ENCODE data around the gene SSB. TPM values are rescaled to one million over a fixed set of nuclear protein-coding genes. Genes with fewer than 3 reads are reported as not detected.
"Not testable (repeated sequence)": the region's sequence is repeated elsewhere in the genome, so short reads cannot be mapped to it uniquely, and the experiment has no call there.

Gene SSB
- total RNA-seq, 1 experiment from 2014 or later = 160 TPM

DNA sequence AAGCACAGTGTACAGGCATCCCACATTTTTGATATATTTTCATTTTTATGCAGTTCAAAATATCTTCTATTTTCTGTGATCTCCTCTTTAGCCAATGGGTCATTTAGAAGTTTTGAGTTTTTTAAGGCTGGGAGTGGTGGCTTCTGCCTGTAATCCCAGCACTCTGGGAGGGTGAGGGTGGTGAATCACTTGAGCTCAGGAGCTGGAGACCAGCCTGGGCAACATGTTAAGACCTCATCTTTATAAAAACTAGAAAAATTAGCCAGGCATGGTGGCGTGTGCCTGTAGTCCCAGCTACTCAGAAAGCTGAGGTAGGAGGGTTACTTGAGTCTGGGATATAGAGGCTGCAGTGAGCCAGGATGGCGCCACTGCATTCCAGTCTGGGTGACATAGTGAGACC, 46.3 kb downstream of the SSB start:
- no peak overlapping the region for H3K9ac ChIP-seq (ENCODE audit: low read length)
- no peak overlapping the region for H2AFZ ChIP-seq (ENCODE audit: low read length)
- H3K4me1 ChIP-seq (ENCODE audit: low read length) = peaks cover 6% of the 10 kb centered on the region
- H3K9me3 ChIP-seq (ENCODE audit: low read length) = no peaks in the 10 kb centered on the region
- no peak overlapping the region for H3K4me3 ChIP-seq (ENCODE audit: low read length)
- H3K79me2 ChIP-seq (ENCODE audit: low read length) = peaks cover 83% of the 10 kb centered on the region
- DNase-seq = peak; percentile 31
- no peaks in the 10 kb centered on the region for H4K20me1 ChIP-seq (ENCODE audit: insufficient read depth, low read depth, low read length)
- H3K27ac ChIP-seq (ENCODE audit: low read length) = no peak overlapping the region
- H3K27me3 ChIP-seq (ENCODE audit: low read length) = no peaks in the 10 kb centered on the region
- H3K9me2 ChIP-seq (replicated peaks; ENCODE audit: insufficient read depth, low read length) = no peaks in the 10 kb centered on the region
- H3K4me2 ChIP-seq (ENCODE audit: low read depth, low read length, poor library complexity, severe bottlenecking) = no peak overlapping the region
- H3K36me3 ChIP-seq (ENCODE audit: insufficient read depth, low read length) = 0 out of 2 replicates have a peak, but pooled peaks cover 3% of the 10 kb centered on the region

- H3K36me3 ChIP-seq (ENCODE audit: insufficient read depth, low read length); H3K4me2 ChIP-seq (ENCODE audit: low read depth, low read length, poor library complexity, severe bottlenecking); H3K9me3 ChIP-seq (ENCODE audit: low read length); H3K4me1 ChIP-seq (ENCODE audit: low read length); H3K9me2 ChIP-seq (replicated peaks; ENCODE audit: insufficient read depth, low read length); H4K20me1 ChIP-seq (ENCODE audit: insufficient read depth, low read depth, low read length); H3K27ac ChIP-seq (ENCODE audit: low read length); H3K27me3 ChIP-seq (ENCODE audit: low read length); H3K9ac ChIP-seq (ENCODE audit: low read length); H3K4me3 ChIP-seq (ENCODE audit: low read length); H2AFZ ChIP-seq (ENCODE audit: low read length): not testable (repeated sequence)
- H3K79me2 ChIP-seq (ENCODE audit: low read length) = peaks cover 87% of the 10 kb centered on the region
- peak; percentile 15 for DNase-seq
Measured at GRCh38 chr2:169848959-169849693, 50.5 kb downstream of the SSB start.

DNA sequence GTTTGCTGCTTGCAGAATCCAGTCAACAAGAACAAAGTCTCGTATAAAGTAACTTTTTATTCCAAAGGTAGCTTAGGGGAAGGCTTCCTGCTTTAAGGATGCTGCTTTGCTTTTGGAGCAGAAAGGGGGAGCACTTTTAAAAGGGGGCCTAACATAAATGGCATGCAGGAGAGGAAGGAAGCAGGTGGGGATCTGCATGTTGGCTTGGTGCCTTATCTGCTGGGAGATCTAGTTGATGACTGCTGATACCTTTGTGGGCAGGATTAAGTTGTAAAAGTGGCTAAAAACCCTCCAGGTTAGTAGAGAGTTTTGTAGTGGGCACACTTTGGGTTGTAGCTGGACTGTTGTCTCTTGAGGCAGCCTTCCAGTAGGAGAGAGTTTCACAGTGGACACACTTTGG, 51.0 kb downstream of the SSB start:
- Histone ChIP-seq H3K79me2 (ENCODE audit: low read length) (peaks cover 87% of the 10 kb centered on the region), H3K27ac (ENCODE audit: low read length) (no peak overlapping the region), H3K4me1 (ENCODE audit: low read length) (peaks cover 6% of the 10 kb centered on the region)

DNA sequence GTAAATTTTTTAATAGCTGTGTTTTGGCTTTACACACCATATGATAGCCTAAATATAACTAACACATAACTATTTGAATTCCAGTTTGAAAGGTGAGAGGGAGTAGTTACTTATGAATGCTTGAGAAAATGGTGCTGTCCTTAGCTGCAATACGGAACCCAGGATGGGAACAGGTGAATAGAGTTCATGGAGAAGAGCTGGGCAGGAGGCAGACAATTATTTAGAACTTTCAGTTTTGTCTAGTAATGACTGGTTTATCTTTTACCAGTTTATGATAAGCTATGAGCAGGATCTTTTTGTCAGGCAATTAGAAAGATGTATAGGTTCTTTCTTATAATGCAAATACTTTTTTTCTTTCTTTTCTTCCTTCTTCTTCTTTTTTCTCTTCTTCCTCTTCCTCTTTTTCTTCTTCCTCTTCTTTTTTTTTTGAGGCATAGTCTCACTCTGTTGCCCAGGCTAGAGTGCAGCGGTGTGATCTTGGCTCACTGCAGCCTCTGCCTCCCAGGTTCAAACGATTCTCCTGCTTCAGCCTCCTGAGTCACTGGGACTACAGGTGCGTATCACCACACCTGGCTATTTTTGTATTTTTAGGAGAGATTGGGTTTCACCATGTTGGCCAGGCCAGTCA, 54.5 kb downstream of the SSB start:
- H3K27ac ChIP-seq (ENCODE audit: low read length) = no peak overlapping the region
- H3K4me2 ChIP-seq (ENCODE audit: low read depth, low read length, poor library complexity, severe bottlenecking) = no peak overlapping the region
- H3K9ac ChIP-seq (ENCODE audit: low read length) = no peak overlapping the region

More for the DNA sequence above, 51.0 kb downstream of the SSB start:
- Histone ChIP-seq H3K4me2 (ENCODE audit: low read depth, low read length, poor library complexity, severe bottlenecking) (no peak overlapping the region), H2AFZ (ENCODE audit: low read length) (no peak overlapping the region), H3K36me3 (ENCODE audit: insufficient read depth, low read length) (peaks cover 3% of the 10 kb centered on the region; the same call in 1 of the 2 replicates), H3K27me3 (ENCODE audit: low read length) (no peaks in the 10 kb centered on the region), H3K4me3 (ENCODE audit: low read length) (no peak overlapping the region), H3K9me3 (ENCODE audit: low read length) (no peaks in the 10 kb centered on the region), H3K9ac (ENCODE audit: low read length) (no peak overlapping the region), H3K9me2 (replicated peaks; ENCODE audit: insufficient read depth, low read length) (no peaks in the 10 kb centered on the region), H4K20me1 (ENCODE audit: insufficient read depth, low read depth, low read length) (no peaks in the 10 kb centered on the region)
- DNase-seq = peak; percentile 40

DNA sequence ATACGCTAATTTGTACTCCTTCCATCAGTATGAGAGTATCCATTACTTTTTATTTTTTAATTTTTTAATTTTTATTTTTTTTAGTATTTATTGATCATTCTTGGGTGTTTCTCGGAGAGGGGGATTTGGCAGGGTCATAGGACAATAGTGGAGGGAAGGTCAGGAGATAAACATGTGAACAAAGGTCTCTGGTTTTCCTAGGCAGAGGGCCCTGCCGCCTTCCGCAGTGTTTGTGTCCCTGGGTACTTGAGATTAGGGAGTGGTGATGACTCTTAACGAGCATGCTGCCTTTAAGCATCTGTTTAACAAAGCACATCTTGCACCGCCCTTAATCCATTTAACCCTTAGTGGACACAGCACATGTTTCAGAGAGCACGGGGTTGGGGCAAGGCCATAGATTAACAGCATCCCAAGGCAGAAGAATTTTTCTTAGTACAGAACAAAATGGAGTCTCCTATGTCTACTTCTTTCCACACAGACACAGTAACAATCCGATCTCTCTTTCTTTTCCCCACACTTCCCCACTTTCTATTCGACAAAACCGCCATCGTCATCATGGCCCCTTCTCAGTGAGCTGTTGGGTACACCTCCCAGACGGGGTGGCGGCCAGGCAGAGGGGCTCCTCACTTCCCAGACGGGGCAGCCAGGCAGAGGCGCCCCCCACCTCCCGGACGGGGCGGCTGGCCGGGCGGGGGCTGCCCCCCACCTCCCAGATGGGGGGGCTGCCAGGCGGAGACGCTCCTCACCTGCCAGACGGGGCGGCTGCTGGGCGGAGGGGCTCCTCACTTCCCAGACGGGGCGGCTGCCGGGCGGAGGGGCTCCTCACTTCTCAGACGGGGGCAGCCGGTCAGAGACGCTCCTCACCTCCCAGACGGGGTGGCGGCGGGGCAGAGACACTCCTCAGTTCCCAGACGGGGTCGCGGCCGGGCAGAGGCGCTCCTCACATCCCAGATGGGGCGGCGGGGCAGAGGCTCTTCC, 56.9 kb downstream of the SSB start:
- DNase-seq; H3K4me3 ChIP-seq (ENCODE audit: low read length); H4K20me1 ChIP-seq (ENCODE audit: insufficient read depth, low read depth, low read length); H3K36me3 ChIP-seq (ENCODE audit: insufficient read depth, low read length); H3K9ac ChIP-seq (ENCODE audit: low read length); H3K9me3 ChIP-seq (ENCODE audit: low read length); H3K27me3 ChIP-seq (ENCODE audit: low read length); H3K4me2 ChIP-seq (ENCODE audit: low read depth, low read length, poor library complexity, severe bottlenecking); H3K27ac ChIP-seq (ENCODE audit: low read length); H2AFZ ChIP-seq (ENCODE audit: low read length); H3K4me1 ChIP-seq (ENCODE audit: low read length); H3K9me2 ChIP-seq (replicated peaks; ENCODE audit: insufficient read depth, low read length): not testable (repeated sequence)
- peaks cover 64% of the 10 kb centered on the region for H3K79me2 ChIP-seq (ENCODE audit: low read length)

More for the DNA sequence above, 54.5 kb downstream of the SSB start:
- no peak overlapping the region for H3K4me3 ChIP-seq (ENCODE audit: low read length)
- no peaks in the 10 kb centered on the region for H3K27me3 ChIP-seq (ENCODE audit: low read length)
- DNase-seq = peak; percentile 32
- H4K20me1 ChIP-seq (ENCODE audit: insufficient read depth, low read depth, low read length) = no peaks in the 10 kb centered on the region
- H3K9me3 ChIP-seq (ENCODE audit: low read length) = no peaks in the 10 kb centered on the region
- H3K4me1 ChIP-seq (ENCODE audit: low read length) = peaks cover 6% of the 10 kb centered on the region
- peaks cover 64% of the 10 kb centered on the region for H3K79me2 ChIP-seq (ENCODE audit: low read length)
- no peak overlapping the region for H2AFZ ChIP-seq (ENCODE audit: low read length)
- H3K36me3 ChIP-seq (ENCODE audit: insufficient read depth, low read length) = peaks cover 6% of the 10 kb centered on the region
- H3K9me2 ChIP-seq (replicated peaks; ENCODE audit: insufficient read depth, low read length) = no peaks in the 10 kb centered on the region

DNA sequence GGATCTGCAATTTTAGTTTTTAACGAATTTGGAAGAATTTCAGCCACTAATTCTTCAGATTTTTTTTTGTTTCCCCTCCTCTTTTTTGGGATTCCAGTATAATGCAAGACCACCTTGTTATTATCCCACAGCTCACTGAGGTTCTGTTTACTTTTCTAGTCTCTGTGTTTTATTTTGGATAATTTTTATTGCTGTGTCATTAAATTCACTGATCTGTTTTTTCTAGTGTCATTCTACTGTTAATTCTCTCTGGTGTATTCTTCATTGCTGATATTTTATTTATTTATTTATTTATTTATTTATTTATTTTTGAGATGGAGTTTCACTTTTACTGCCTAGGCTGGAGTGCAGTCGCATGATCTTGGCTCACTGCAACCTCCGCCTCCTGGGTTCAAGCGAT, 60.8 kb downstream of the SSB start:
- H3K36me3 ChIP-seq (ENCODE audit: insufficient read depth, low read length) = peaks cover 3% of the 10 kb centered on the region
- H3K4me1 ChIP-seq (ENCODE audit: low read length) = no peaks in the 10 kb centered on the region
- no peaks in the 10 kb centered on the region for H3K27me3 ChIP-seq (ENCODE audit: low read length)
- H4K20me1 ChIP-seq (ENCODE audit: insufficient read depth, low read depth, low read length) = no peaks in the 10 kb centered on the region
- H3K4me3 ChIP-seq (ENCODE audit: low read length) = no peak overlapping the region
- H3K27ac ChIP-seq (ENCODE audit: low read length) = no peak overlapping the region
- H3K9me3 ChIP-seq (ENCODE audit: low read length) = no peaks in the 10 kb centered on the region
- no peak for DNase-seq
- H3K9me2 ChIP-seq (replicated peaks; ENCODE audit: insufficient read depth, low read length) = no peaks in the 10 kb centered on the region
- H3K79me2 ChIP-seq (ENCODE audit: low read length) = peaks cover 70% of the 10 kb centered on the region
- no peak overlapping the region for H2AFZ ChIP-seq (ENCODE audit: low read length)
- no peak overlapping the region for H3K9ac ChIP-seq (ENCODE audit: low read length)
- no peak overlapping the region for H3K4me2 ChIP-seq (ENCODE audit: low read depth, low read length, poor library complexity, severe bottlenecking)

DNA sequence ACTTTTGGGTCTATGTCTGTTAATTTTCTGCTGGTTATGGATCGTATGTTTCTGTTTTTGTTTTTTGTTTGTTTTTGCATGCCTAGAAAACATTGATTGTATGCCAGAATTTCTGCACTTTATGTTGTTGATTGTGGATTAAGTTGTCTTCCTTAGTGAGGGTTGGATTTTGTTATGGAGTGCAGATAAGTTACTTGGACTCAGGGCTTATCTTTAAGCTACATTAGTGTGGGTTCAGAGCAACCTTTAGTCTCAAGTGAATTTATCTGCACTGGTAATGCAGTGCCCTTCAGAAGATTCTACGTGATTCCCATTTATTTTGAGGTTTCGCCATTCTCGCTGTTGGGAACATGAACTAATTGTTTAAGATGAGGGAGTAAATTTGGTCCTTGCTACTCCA, 61.5 kb downstream of the SSB start:
- Histone ChIP-seq H3K4me2 (ENCODE audit: low read depth, low read length, poor library complexity, severe bottlenecking) (no peak overlapping the region), H3K27me3 (ENCODE audit: low read length) (no peaks in the 10 kb centered on the region), H3K9me2 (replicated peaks; ENCODE audit: insufficient read depth, low read length) (no peaks in the 10 kb centered on the region), H3K9ac (ENCODE audit: low read length) (no peak overlapping the region), H2AFZ (ENCODE audit: low read length) (no peak overlapping the region), H3K27ac (ENCODE audit: low read length) (no peak overlapping the region), H3K36me3 (ENCODE audit: insufficient read depth, low read length) (no peaks in the 10 kb centered on the region), H4K20me1 (ENCODE audit: insufficient read depth, low read depth, low read length) (no peaks in the 10 kb centered on the region), H3K4me1 (ENCODE audit: low read length) (no peaks in the 10 kb centered on the region), H3K9me3 (ENCODE audit: low read length) (no peaks in the 10 kb centered on the region), H3K79me2 (ENCODE audit: low read length) (peaks cover 65% of the 10 kb centered on the region), H3K4me3 (ENCODE audit: low read length) (no peak overlapping the region)
- peak; percentile 28 for DNase-seq

Data from Karpas-422 (cell line).